HG02840 (cell line): ENCODE results near the gene SPATA12.

Source experiments
- ATAC-seq: cut with Tn5 transposase; IDR thresholded peaks from one replicate; pipeline ENCODE4 v1.9.1; 2021; ENCODE audit warnings: mild to moderate bottlenecking, moderate library complexity, moderate number of reproducible peaks; ENCODE audit not compliant: unreplicated experiment, low FRiP score

The SPATA12 gene

GRCh38 chr3:57109437-57110199 lies 49.2 kb downstream of the SPATA12 start:
- ATAC-seq = no peak

- ATAC-seq = no peak
These were observed 49.8 kb downstream of the SPATA12 start for GRCh38 chr3:57110214-57110613.

GRCh38 chr3:57110798-57111197 lies 50.3 kb downstream of the SPATA12 start:
- ATAC-seq = no peak

GRCh38 chr3:57112206-57112605 lies 51.7 kb downstream of the SPATA12 start:
- ATAC-seq = no peak

GRCh38 chr3:57116501-57116900 lies 56.0 kb downstream of the SPATA12 start:
- ATAC-seq = no peak

- no peak for ATAC-seq
These were observed 57.8 kb downstream of the SPATA12 start for GRCh38 chr3:57118254-57118653.

GRCh38 chr3:57120040-57120439 lies 59.6 kb downstream of the SPATA12 start:
- no peak for ATAC-seq

GRCh38 chr3:57120451-57121174 lies 60.1 kb downstream of the SPATA12 start:
- ATAC-seq = no peak
